ENCODE results near the gene PCSK5.

DNA sequence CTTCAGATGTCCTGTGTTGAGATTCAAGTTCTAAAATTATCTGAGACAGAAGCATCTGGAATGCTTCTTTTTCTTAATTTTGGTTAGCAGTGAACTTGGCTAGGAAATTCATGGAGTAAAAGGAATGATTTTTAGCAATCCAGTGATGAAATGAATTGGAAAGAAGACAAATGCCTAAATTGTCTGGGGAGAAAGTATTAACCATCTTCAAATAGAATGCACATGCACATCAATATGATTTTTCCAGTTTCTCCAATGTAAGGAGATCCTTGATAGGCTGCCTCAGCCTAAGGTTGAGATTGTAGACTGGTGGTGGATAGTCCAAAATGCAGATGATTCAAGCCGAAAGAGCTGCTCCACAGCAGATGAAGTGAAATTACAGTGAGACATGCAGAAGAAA is 106.7 kb downstream of the PCSK5 start:
- TF ChIP-seq CTCF (optimal IDR thresholded peaks at IDR 0.05 in 1 of 3, IDR thresholded peaks at IDR 0.05 in 1 of 3, conservative IDR thresholded peaks at IDR 0.05 in 1 of 3; ENCODE audit: extremely low read depth in 1 of 3, insufficient read depth in 2 of 3, low read length in 3 of 3) (no peak), EZH2 (IDR thresholded peaks at IDR 0.05; ENCODE audit: low read length) (no peak)
